Esophagus squamous epithelium (tissue), 4 donors: ENCODE data around the gene ZIC3.

Experiments used
- CTCF ChIP-seq, 6 experiments: fragments of 450-650 bp in 4 of 6; fragments of 200-600 bp in 2 of 6; sonication (generic) in 2 of 6; IDR thresholded peaks; one replicate each; pipeline ENCODE4 v1.5.1; 2016 to 2019; ENCODE audit warnings: antibody characterized with exemption in 6 of 6, mild to moderate bottlenecking in 4 of 6, moderate library complexity in 4 of 6
- POLR2A ChIP-seq, 4 donors: fragments of 450-650 bp; IDR thresholded peaks; one replicate each; pipeline ENCODE4 v1.6.1; 2017; ENCODE audit warnings: antibody characterized with exemption in 4 of 4, mild to moderate bottlenecking in 4 of 4, moderate library complexity in 3 of 4

DNA sequence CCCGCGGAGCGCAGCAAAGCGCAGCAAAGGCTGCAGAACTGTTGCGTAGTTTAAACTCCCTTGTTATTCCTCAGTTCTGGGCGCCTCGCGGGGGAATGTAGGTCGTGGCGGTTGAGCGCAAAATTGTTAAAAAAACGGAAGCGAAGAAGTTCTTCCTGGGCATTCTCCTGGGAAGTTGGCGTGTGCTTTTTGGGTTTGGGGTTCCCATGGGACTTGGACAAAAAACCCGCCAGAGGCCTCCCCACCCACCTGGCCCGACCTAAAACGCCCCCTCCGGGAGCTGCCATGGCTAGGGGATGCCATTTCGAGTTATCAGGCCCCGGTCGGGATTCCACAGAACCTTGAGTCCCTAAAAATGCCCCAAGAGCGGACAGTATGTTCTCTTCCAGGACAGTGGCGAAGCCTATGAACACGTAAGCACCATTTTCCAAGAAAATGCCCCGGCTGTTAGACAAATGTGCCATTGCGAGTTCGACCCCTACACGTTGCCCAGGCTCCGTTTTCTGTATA, 8.9 kb downstream of the ZIC3 start:
- TF ChIP-seq CTCF (IDR thresholded peaks at IDR 0.05) (no peak), POLR2A (IDR thresholded peaks at IDR 0.05) (no peak)
